T1000 (cell line): Measurements from ENCODE around the gene RRP1.
A peak's percentile ranks its signal among the peaks of the same experiment; 100 is the strongest.
"Not testable (repeated sequence)": the region's sequence is repeated elsewhere in the genome, so short reads cannot be mapped to it uniquely, and the experiment has no call there.

Experiments
- DNase-seq: peaks from one replicate; lab custom pipeline; 2025; ENCODE audit warnings: mixed read lengths; lab: John Stamatoyannopoulos, UW

RRP1 gene

GRCh38 chr21:43817157-43818086 is 28.0 kb downstream of the RRP1 start:
- DNase-seq, result no peak

GRCh38 chr21:43818685-43819084 is 29.3 kb downstream of the RRP1 start:
- no peak for DNase-seq

DNA sequence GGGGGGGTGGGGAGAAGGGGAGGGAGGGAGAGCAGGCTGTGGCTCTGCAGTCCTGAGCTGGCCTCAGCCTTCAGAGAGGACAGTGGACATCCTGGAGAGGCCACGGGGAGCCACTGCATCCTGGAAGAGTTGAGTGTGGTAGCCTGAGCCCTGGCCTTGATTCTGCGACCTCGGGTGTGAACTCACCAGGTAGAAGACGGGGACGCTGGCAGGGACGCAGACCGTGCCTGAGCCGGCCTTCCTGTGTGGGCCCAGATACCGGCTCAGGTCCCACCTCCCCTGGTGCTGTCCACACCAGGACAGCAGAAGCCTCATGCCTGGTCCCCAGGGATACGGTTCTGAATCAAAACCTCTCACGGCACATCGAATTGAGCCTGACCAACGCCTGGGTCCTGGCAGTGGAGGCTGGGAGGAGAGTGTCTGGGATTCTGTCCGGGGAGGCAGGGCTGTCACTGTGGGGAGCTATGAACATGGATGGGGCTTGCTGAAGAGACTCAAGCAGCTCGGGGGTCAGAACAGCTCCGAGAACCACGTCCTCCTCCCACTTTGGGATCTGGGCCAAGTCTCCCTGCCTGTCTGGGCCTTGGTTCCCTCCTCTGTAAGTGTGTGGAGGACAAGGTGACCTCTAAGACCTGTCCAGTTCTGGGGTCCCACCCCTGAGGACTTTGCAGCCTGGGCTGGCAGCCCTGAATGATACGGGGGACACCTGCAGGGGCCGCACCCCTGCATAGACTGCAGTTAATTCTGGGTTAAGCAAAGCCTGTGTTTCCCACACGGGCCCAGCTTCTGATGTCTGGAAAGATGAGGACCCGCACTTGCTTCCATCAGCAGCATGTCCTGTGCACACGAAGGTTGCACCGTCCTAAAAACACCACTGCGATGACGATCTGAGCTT is 30.4 kb downstream of the RRP1 start:
- no peak for DNase-seq

DNA sequence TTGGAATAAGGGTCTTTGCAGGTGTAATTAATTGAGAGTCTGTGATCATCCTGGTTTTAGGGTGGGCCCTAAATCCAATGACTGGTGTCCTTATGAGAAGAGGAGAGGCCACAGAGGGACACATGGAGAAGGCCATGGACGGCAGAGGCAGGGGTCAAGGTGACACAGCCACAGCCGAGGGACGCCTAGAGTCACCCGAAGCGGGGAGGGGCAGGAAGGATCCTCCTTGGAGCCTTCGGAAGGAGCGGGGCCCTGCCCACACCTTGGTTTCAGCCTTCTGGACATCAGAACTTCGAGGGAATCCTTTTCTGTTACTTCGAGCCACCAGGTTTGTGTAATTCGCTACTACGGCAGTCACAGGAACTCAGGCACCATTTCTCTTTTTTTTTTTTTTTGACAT is 31.1 kb downstream of the RRP1 start:
- DNase-seq, result no peak

GRCh38 chr21:43822166-43822565 is 32.8 kb downstream of the RRP1 start:
- not testable (repeated sequence) for DNase-seq

DNA sequence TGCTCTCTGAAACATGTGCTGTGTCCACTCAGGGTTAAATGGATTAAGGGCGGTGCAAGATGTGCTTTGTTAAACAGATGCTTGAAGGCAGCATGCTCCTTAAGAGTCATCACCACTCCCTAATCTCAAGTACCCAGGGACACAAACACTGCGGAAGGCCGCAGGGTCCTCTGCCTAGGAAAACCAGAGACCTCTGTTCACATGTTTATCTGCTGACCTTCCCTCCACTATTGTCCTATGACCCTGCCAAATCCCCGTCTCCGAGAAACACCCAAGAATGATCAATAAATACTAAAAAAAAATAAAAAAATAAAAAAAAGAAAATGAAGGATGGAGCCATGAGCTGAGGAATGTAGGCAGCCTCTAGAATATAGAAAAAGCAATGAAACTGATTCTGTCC is 33.4 kb downstream of the RRP1 start:
- not testable (repeated sequence) for DNase-seq

- DNase-seq, result no peak
These were observed 35.2 kb downstream of the RRP1 start for GRCh38 chr21:43824333-43825241.

DNA sequence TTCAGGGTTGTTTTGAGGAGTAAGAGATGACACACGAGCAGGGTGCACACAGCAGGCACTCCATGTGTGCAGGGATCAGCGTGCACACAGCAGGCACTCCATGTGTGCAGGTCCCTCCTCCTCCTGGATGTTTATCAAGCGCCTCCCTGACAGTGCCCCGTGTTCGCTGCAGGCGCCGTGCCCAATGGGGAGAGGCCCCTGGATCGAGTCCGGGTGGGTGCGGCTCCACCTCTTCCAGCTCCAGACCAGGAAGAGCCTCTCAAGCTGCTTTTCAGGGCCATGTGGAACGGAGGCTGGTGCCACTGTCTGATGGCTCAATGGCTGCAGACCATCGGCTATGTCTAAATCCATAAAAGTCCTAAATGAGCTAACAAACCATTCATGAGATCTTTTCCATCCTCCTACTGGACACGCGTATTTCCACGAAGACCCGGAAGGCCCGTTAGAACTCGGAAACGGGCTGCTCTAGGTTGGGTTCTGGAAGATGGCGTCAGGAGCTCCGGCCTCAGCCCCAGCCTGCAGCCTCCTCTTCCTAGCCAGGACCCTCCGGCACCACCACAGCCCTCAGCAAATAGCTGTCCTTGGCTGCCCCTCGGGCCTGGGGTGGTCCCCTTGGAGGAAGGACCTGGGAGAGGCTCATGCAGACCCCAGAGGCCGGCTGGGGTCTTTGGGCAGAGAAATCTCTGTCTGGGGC is 36.0 kb downstream of the RRP1 start:
- no peak for DNase-seq

GRCh38 chr21:43825936-43826622 is 36.7 kb downstream of the RRP1 start:
- no peak for DNase-seq

DNA sequence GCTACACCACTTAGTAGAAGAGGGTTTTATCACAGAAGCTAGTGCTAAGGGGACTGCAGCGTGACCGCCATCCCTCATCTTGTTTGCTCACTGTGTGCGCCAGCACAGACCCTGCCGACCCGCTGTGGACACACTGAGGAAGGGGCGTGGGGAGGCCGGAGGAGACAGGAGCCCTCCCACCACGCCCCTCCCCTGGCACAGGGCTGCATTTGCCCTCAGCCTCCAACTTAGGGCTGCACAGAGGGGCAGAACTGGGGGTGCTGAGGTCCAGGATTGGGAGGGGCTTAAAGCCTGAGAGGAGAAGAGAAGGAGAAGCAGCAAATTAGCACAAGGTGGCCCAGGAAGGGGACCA is 37.2 kb downstream of the RRP1 start:
- no peak for DNase-seq

GRCh38 chr21:43827015-43827611 is 37.7 kb downstream of the RRP1 start:
- peak; percentile 60 for DNase-seq

- DNase-seq, result no peak
These were observed 39.8 kb downstream of the RRP1 start for GRCh38 chr21:43829161-43829560.

GRCh38 chr21:43829575-43830119 is 40.3 kb downstream of the RRP1 start:
- DNase-seq, result no peak

DNA sequence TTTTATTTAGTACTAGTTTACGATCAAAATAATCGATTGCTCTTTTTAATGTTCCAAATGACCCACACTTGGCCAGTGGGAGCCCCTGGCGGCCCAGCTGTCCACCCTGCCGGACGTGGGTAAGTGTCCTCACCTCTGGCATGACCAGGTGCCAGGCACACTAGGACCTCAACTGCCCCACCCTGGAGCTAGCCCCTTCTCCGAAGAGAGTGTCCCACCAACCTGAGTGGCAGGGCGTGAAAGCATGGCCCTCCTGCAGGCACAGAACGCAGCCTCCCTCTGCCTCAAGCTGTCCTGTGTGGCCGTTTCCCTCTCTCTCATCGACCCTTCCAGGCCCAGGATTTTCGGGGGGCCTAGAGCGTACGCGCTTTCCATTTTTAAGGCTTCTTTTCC is 42.8 kb downstream of the RRP1 start:
- no peak for DNase-seq

GRCh38 chr21:43832648-43833047 is 43.3 kb downstream of the RRP1 start:
- no peak for DNase-seq

- DNase-seq, result no peak
These were observed 44.9 kb downstream of the RRP1 start for GRCh38 chr21:43834146-43834905.

- DNase-seq, result no peak
These were observed 45.7 kb downstream of the RRP1 start for GRCh38 chr21:43835050-43835449.

- no peak for DNase-seq
These were observed 46.5 kb downstream of the RRP1 start for GRCh38 chr21:43835861-43836260.

DNA sequence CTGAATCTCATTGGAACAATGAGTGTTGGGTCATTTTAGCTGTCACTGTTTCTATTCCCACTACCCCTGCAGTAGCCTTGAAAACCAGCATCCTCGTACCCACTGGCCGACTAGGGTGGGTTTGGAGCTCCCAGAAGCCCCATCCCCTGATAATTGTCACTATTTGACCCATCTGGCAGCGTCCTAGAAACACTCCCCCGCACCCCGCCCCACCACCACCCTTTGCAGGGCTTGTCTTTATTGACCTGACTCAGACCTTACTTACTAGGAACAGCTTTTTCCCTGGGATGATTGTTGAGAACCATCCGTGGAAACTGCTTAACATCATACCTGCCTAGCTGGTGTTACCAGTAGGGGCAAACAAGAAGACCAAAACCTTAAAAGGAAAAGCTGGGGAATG is 47.2 kb downstream of the RRP1 start:
- no peak for DNase-seq
